K562 (cell line): ENCODE results near the gene ABHD16A. TPM values are rescaled to one million over a fixed set of nuclear protein-coding genes. Genes with fewer than 3 reads are reported as not detected.
A peak's percentile ranks its signal among the peaks of the same experiment; 100 is the strongest.

ENCODE experiments used
- BRF1 ChIP-seq: IDR thresholded peaks from 3 replicates; pipeline ENCODE4 v1.6.1; 2011; ENCODE audit warnings: borderline replicate concordance, mild to moderate bottlenecking; ENCODE audit not compliant: insufficient read length; ENCODE audit errors: extremely low read depth
- DEAF1 ChIP-seq: fragments of 450-650 bp; formaldehyde crosslinking; IDR thresholded peaks from 2 replicates; pipeline ENCODE4 v1.4.0; 2020; ENCODE audit warnings: mild to moderate bottlenecking, moderate library complexity
- ELF1 ChIP-seq: fragments of 200-800 bp; sonication (Bioruptor generic); IDR thresholded peaks from 2 replicates; pipeline ENCODE4 v1.6.1; 2016; ENCODE audit warnings: missing genetic modification characterization, missing compliant biosample characterization
- FOXK1 ChIP-seq: sonication (generic); formaldehyde crosslinking; IDR thresholded peaks from 2 replicates; pipeline ENCODE4 v1.8.0; 2022; ENCODE audit warnings: missing genetic modification reagents, mild to moderate bottlenecking, borderline replicate concordance
- HLTF ChIP-seq: fragments of 450-650 bp; IDR thresholded peaks from 2 replicates; pipeline ENCODE4 v1.6.1; 2016
- NKRF ChIP-seq: fragments of 450-650 bp; IDR thresholded peaks from 2 replicates; pipeline ENCODE4 v1.6.1; 2016; ENCODE audit warnings: borderline replicate concordance
- POLR2AphosphoS2 ChIP-seq: IDR thresholded peaks from 2 replicates; pipeline ENCODE4 v1.6.1; 2012; ENCODE audit warnings: low read length, improper control_type of control experiment
- RB1 ChIP-seq: fragments of 450-650 bp; IDR thresholded peaks from 2 replicates; pipeline ENCODE4 v1.6.1; 2017; ENCODE audit warnings: low read depth, mild to moderate bottlenecking
- RERE ChIP-seq: sonication (generic); formaldehyde crosslinking; IDR thresholded peaks from 2 replicates; pipeline ENCODE4 v1.8.0; 2023; ENCODE audit warnings: missing genetic modification reagents, mild to moderate bottlenecking, borderline replicate concordance
- SIX5 ChIP-seq, 2 experiments: IDR thresholded peaks; 2 replicates each; pipeline ENCODE4 v1.6.1; 2011; ENCODE audit warnings: low read length in 2 of 2, borderline replicate concordance in 1 of 2, low read depth in 1 of 2, mild to moderate bottlenecking in 1 of 2, moderate library complexity in 1 of 2; ENCODE audit not compliant: insufficient read depth in 1 of 2
- SNIP1 ChIP-seq: fragments of 450-650 bp; IDR thresholded peaks from 2 replicates; pipeline ENCODE4 v1.7.1; 2017; ENCODE audit warnings: low read depth, mild to moderate bottlenecking
- STAG1 ChIP-seq: sonication (generic); formaldehyde crosslinking; IDR thresholded peaks from 2 replicates; pipeline ENCODE4 v1.5.0; 2020; ENCODE audit warnings: missing genetic modification reagents, borderline replicate concordance
- TAF7 ChIP-seq: fragments of 450-650 bp; IDR thresholded peaks from 2 replicates; pipeline ENCODE4 v1.6.1; 2016; ENCODE audit warnings: missing genetic modification characterization, missing compliant biosample characterization
- TARDBP ChIP-seq: fragments of 450-650 bp; IDR thresholded peaks from 2 replicates; pipeline ENCODE4 v1.6.1; 2016
- USF1 ChIP-seq: sonication (generic); formaldehyde crosslinking; IDR thresholded peaks from 2 replicates; pipeline ENCODE4 v1.9.0; 2022; ENCODE audit warnings: mild to moderate bottlenecking, missing genetic modification reagents
- VEZF1 ChIP-seq: fragments of 200-800 bp; sonication (Bioruptor generic); IDR thresholded peaks from 2 replicates; pipeline ENCODE4 v1.6.1; 2017; ENCODE audit warnings: missing genetic modification characterization, missing compliant biosample characterization
- ZC3H4 ChIP-seq: sonication (generic); formaldehyde crosslinking; IDR thresholded peaks from 2 replicates; pipeline ENCODE4 v1.9.0; 2021; ENCODE audit warnings: missing genetic modification reagents, borderline replicate concordance
- ZNF436 ChIP-seq: fragments of 250-450, 450-650 bp; sonication (Bioruptor Pico); formaldehyde crosslinking; IDR thresholded peaks from 2 replicates; pipeline ENCODE4 v1.7.0; 2020; ENCODE audit warnings: mild to moderate bottlenecking
- polyA plus RNA-seq, 8 experiments: library from polyadenylated mRNA; depleted of rRNA in 4 of 8; stranded (reverse) in 5 of 8; unstranded in 3 of 8; fragments of >200 nt; fragmentation: Nextera tagmentation in 2 of 8; fragmentation: Illumina TruSeq in 1 of 8; extraction: Ambion mirVana in 2 of 8; extraction: Trizol in 1 of 8; gene quantifications; 2 replicates each; pipeline versions ENCODE4 v1.2.1 to v1.2.3, GENCODE V29; 2011 to 2014; ENCODE audit warnings: inconsistent platforms in 1 of 8, missing spikeins in 1 of 8
- total RNA-seq, 7 experiments: library from RNA; depleted of rRNA in 6 of 7; stranded (reverse); fragments of >200 nt in 6 of 7; fragmentation: Illumina TruSeq in 2 of 7; extraction: Trizol in 2 of 7; gene quantifications; 2 replicates each; pipeline versions ENCODE4 v1.2.1 to v1.2.3, GENCODE V29; 2011 to 2021; ENCODE audit warnings: low replicate concordance in 1 of 7

The ABHD16A gene
- total and polyA plus RNA-seq, 9 of the 15 experiments (the other 6 are each of a cell fraction or from before 2014, with no cell fraction given), result 25.8 to 120 (median 81.6) TPM

GRCh38 chr6:31697555-31697954 lies 5.6 kb downstream of the ABHD16A start (continued):
- TF ChIP-seq DEAF1 (CRISPR knock-in tag) (no peak), NKRF (peak; percentile 27; the same call in 1 of the 2 replicates), STAG1 (CRISPR knock-in tag) (no peak), ZNF436 (CRISPR knock-in tag) (no peak), SIX5 (IDR thresholded peaks at IDR 0.05; ENCODE audit: borderline replicate concordance in 1 of 2, insufficient read depth in 1 of 2, low read depth in 1 of 2, low read length in 2 of 2) (0 out of 4 replicates have a peak, but pooled peaks of 1 of the 2 experiments have one; percentile 12), VEZF1 (CRISPR knock-in tag) (no peak), POLR2AphosphoS2 (0 out of 2 replicates have a peak, but pooled peaks have one; percentile 36), ELF1 (tag) (no peak), HLTF (no peak), ZC3H4 (no peak), BRF1 (no peak), RERE (CRISPR knock-in tag) (no peak), USF1 (no peak), FOXK1 (CRISPR knock-in tag) (no peak), TAF7 (tag) (no peak), RB1 (no peak), TARDBP (no peak), SNIP1 (no peak)
